ENCODE measurements around the gene CEP72.
A peak's percentile ranks its signal among the peaks of the same experiment; 100 is the strongest.

The CEP72 gene

DNA sequence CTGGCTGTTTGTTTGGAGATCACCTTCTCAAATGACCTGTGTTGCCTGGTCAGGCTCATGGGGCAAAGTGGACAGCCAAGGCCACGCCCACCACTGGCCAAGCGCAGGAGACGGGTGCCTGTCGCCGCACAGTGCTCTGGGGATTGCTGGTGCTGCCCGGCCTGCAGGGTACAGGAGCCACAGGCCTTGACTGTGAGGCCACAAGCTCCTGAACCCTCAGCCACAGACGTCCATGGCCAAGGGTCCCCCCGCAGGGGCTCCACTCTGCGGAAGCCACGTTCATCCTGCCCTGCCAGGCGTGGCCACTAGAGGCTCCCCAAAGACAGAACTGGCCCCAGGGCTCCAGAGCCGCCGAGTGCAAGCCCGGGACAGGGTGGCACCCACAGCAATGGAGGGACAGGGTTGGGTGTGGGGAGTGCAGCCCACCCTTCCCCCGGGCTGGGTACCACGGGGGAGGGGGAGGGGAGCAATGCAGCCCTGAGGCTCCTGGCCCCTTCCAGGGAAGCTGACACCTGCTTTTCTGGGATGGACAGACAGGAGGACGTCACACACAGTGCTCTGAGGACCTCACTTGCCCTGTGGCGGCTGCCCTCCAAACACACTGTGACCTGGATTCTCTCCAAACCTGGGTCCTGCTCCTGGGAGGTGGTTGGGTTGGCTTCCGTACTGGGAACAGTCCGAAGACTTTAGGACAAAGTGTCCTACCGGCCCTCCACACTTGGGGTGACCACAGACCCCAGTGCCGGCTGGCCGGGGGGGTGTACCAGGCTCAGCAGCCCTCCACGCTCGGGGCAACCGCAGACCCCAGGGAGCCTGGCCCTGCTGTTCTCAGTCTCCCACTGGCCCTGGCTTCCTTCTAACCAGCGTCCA lies 59.6 kb downstream of the CEP72 start:
- no peak for TF ChIP-seq EZH2phosphoT487 (IDR thresholded peaks at IDR 0.05; ENCODE audit: borderline replicate concordance, low read length)
- TF ChIP-seq, protein P1, sequence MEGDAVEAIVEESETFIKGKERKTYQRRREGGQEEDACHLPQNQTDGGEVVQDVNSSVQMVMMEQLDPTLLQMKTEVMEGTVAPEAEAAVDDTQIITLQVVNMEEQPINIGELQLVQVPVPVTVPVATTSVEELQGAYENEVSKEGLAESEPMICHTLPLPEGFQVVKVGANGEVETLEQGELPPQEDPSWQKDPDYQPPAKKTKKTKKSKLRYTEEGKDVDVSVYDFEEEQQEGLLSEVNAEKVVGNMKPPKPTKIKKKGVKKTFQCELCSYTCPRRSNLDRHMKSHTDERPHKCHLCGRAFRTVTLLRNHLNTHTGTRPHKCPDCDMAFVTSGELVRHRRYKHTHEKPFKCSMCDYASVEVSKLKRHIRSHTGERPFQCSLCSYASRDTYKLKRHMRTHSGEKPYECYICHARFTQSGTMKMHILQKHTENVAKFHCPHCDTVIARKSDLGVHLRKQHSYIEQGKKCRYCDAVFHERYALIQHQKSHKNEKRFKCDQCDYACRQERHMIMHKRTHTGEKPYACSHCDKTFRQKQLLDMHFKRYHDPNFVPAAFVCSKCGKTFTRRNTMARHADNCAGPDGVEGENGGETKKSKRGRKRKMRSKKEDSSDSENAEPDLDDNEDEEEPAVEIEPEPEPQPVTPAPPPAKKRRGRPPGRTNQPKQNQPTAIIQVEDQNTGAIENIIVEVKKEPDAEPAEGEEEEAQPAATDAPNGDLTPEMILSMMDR (IDR thresholded peaks at IDR 0.05; ENCODE audit: low read depth, low read length, poor library complexity, severe bottlenecking): peak; percentile 87
- Histone ChIP-seq H3K27me3 (ENCODE audit: control insufficient read depth, low read length) (peaks cover 13% of the 10 kb centered on the region), H4K20me1 (ENCODE audit: control insufficient read depth, insufficient read depth, low read depth, low read length) (peaks cover 5% of the 10 kb centered on the region), H3K79me2 (ENCODE audit: control insufficient read depth, low read length) (no peaks in the 10 kb centered on the region), H3K4me2 (ENCODE audit: low read length) (no peak overlapping the region), H3F3A (ENCODE audit: control insufficient read depth, insufficient read depth) (no peaks in the 10 kb centered on the region), H3K4me3 (ENCODE audit: low read length) (no peak overlapping the region), H3K9me3 (ENCODE audit: control insufficient read depth, insufficient read depth, low read length) (no peaks in the 10 kb centered on the region), H3K4me1 (ENCODE audit: control insufficient read depth, low read length) (peaks cover 7% of the 10 kb centered on the region; the same call in 1 of the 2 replicates), H3K9me2 (replicated peaks; ENCODE audit: control insufficient read depth, low read length) (no peaks in the 10 kb centered on the region), H3K36me3 (ENCODE audit: control insufficient read depth, low read length) (peaks cover 5% of the 10 kb centered on the region; the same call in 1 of the 2 replicates), H3K27ac (ENCODE audit: low read depth, low read length) (no peak overlapping the region)

DNA sequence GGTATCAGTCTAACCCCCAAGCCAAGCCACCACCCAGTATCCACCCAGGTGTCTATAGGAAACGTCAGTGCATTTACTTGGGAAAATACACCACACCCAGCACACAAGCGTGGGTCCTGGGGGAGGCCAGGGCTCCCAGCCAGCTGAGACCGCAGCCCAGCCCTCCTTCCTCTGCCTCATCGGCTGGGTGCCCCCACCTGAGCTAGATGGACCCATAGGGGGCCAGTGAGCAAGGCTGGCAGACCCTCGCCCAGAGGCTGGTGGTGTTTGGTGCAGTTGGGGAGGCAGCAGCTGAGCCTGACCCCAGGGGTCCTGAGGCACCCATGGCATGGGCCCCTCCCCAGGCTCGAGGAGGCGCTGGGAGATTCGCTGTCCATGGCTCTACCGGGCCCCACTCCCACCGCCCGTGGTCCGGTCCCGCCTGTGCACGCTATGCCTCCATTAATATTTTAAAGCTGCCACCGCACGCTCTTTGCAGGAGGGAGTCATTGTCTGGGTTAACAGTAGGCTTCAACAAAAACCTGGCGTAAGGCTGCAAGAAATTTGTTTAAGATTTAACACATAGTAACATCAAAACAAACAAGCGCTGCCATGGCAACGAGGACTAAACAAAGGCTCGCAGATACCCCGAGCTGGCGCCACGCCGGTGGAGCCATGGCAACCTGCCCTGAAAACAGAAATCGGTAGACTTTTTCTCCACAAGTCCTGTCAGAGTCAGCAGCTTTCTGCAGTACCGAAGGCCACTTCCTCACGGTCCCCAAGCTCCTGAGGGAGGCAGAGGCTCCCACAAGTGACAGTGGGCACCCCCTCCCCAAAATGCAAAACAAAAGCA lies 60.4 kb downstream of the CEP72 start:
- Histone ChIP-seq H3K9me2 (replicated peaks; ENCODE audit: control insufficient read depth, low read length) (no peaks in the 10 kb centered on the region), H4K20me1 (ENCODE audit: control insufficient read depth, insufficient read depth, low read depth, low read length) (peaks cover 5% of the 10 kb centered on the region), H3K36me3 (ENCODE audit: control insufficient read depth, low read length) (peaks cover 5% of the 10 kb centered on the region; the same call in 1 of the 2 replicates), H3F3A (ENCODE audit: control insufficient read depth, insufficient read depth) (no peaks in the 10 kb centered on the region), H3K27ac (ENCODE audit: low read depth, low read length) (no peak overlapping the region), H3K4me2 (ENCODE audit: low read length) (no peak overlapping the region), H3K4me3 (ENCODE audit: low read length) (no peak overlapping the region), H3K9me3 (ENCODE audit: control insufficient read depth, insufficient read depth, low read length) (no peaks in the 10 kb centered on the region), H3K79me2 (ENCODE audit: control insufficient read depth, low read length) (no peaks in the 10 kb centered on the region), H3K27me3 (ENCODE audit: control insufficient read depth, low read length) (peaks cover 13% of the 10 kb centered on the region), H3K4me1 (ENCODE audit: control insufficient read depth, low read length) (peaks cover 7% of the 10 kb centered on the region; the same call in 1 of the 2 replicates)
- TF ChIP-seq, protein P1 (IDR thresholded peaks at IDR 0.05; ENCODE audit: low read depth, low read length, poor library complexity, severe bottlenecking): no peak
- no peak for TF ChIP-seq EZH2phosphoT487 (IDR thresholded peaks at IDR 0.05; ENCODE audit: borderline replicate concordance, low read length)

DNA sequence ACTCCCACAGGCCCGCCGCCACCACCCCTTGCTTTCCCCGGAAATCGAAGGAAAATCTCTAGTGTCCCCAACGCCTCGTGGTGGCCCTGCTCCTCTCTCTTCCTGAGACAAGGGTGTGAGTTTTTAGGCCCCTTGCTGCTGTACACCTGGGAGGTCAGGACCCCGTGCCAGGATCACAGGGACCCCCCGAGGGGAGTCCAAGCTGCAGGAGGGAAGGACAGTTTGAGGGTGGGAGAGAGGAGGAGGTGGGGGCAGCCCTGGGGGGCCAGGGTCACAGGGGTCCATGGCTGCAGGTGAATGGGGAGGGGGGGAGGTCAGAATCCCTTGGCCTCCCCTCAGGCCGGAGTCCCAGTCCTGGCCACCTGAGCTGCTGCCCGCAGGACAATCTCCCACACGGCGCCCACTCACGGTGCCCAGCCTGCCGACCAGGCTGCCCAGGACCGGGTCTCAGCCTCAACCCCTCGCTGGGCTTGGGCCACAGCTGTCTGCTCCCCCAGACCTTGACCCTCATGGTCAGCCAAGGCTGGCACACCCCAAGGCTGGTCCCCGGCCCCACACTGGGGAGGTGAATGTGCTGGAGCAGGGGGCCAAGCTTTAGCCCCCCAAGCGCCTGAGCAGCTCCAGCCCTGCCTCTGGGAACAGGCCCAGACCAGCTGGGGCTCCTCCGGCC lies 61.2 kb downstream of the CEP72 start:
- H3K4me2 ChIP-seq (ENCODE audit: low read length): no peak overlapping the region
- H3K36me3 ChIP-seq (ENCODE audit: control insufficient read depth, low read length): peaks cover 5% of the 10 kb centered on the region; the same call in 1 of the 2 replicates
- no peaks in the 10 kb centered on the region for H3K79me2 ChIP-seq (ENCODE audit: control insufficient read depth, low read length)
- no peaks in the 10 kb centered on the region for H3F3A ChIP-seq (ENCODE audit: control insufficient read depth, insufficient read depth)
- peaks cover 13% of the 10 kb centered on the region for H3K27me3 ChIP-seq (ENCODE audit: control insufficient read depth, low read length)
- no peaks in the 10 kb centered on the region for H3K9me3 ChIP-seq (ENCODE audit: control insufficient read depth, insufficient read depth, low read length)
- no peaks in the 10 kb centered on the region for H3K9me2 ChIP-seq (replicated peaks; ENCODE audit: control insufficient read depth, low read length)
- no peak overlapping the region for H3K27ac ChIP-seq (ENCODE audit: low read depth, low read length)
- no peak overlapping the region for H3K4me3 ChIP-seq (ENCODE audit: low read length)
- TF ChIP-seq, protein P1 (IDR thresholded peaks at IDR 0.05; ENCODE audit: low read depth, low read length, poor library complexity, severe bottlenecking): no peak
- TF ChIP-seq EZH2phosphoT487 (IDR thresholded peaks at IDR 0.05; ENCODE audit: borderline replicate concordance, low read length): no peak
- H3K4me1 ChIP-seq (ENCODE audit: control insufficient read depth, low read length): peaks cover 7% of the 10 kb centered on the region; the same call in 1 of the 2 replicates
- peaks cover 5% of the 10 kb centered on the region for H4K20me1 ChIP-seq (ENCODE audit: control insufficient read depth, insufficient read depth, low read depth, low read length)
